Measurements from ENCODE around the gene MOSPD3.

The MOSPD3 gene

DNA sequence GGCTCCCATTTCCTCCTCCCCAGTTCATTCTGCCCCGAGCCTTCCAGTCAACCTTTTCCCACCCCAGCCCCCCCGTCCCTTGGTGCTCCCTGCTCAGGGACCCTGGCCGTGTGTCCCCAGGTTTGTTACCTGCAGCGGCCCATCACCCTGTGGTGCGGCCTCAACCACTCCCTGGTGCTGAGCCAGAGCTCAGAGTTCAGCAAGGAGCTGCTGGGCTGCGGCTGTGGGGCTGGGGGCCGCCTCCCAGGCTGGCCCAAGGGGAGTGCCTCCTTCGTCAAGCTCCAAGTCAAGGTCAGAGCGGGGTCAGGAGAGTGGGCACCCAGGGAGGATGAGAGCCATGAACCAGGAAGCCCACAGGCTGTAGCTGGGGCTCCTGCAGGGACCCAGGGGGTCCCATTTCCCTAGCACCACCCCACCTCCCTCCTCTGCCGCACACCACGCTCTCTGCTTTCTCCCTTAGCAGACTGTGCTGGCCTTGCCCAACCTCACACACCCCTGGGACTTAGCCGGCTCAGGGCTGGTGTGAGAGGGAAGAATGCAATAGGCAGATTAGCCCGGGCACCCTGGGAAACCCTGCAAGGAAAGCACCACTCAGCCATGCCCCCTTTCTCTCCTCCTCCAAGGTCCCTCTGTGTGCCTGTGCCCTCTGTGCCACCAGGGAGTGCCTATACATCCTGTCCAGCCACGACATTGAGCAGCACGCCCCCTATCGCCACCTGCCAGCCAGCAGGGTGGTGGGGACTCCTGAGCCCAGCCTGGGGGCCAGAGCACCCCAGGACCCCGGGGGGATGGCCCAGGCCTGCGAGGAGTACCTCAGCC, 12.2 kb upstream of the MOSPD3 start:
- TF ChIP-seq CTCF (conservative IDR thresholded peaks at IDR 0.05; ENCODE audit: low read depth, low read length): no peak
- no peak overlapping the region for H3K4me3 ChIP-seq (ENCODE audit: low read depth, low read length)
- DNase-seq (ENCODE audit: low read depth): no peak

GRCh38 chr7:100600730-100601038, 11.7 kb upstream of the MOSPD3 start:
- no peak for TF ChIP-seq CTCF (conservative IDR thresholded peaks at IDR 0.05; ENCODE audit: low read depth, low read length)
- H3K4me3 ChIP-seq (ENCODE audit: low read depth, low read length): no peak overlapping the region
- no peak for DNase-seq (ENCODE audit: low read depth)

DNA sequence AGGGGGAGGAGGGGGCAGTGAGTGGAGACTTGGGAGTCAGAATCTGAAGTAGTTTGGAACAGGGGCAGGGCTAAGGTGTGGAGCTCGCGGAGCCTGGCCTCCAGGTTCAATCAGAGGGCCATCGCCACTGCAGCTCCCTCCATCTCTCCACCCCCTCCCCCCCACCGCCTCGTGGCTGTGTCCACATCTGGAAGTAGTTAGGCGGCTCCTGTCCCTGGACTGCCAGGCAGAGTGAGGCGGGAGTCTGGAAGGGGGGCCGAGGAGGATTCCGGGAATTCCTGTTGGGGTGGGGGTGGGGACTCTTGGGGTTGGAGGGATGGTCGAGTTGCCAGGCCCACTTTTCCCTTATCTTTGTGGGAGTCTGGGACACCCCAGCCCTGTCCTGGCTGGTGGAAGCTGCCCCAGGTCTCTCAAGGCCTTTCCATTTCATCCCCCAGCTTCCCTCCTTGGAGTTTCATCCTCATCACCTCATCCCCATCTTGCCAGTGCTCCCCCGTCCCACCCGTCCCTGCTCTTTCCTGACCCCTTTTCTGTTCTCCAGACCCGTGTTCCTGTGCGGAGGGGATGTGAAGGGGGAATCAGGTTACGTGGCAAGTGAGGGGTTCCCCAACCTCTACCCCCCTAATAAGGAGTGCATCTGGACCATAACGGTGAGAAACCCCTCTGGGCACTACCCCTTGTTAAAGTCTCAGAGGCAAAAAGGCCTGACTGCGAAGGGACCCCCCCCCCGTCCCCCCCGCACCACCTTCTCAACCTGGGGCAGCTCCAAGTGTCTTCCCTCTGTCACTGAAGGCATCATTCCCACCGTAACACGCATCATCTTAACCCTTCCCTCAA, 9.2 kb upstream of the MOSPD3 start:
- peak overlapping the region; percentile 63 for H3K4me3 ChIP-seq (ENCODE audit: low read depth, low read length)
- no peak for TF ChIP-seq CTCF (conservative IDR thresholded peaks at IDR 0.05; ENCODE audit: low read depth, low read length)
- peak; percentile 73 for DNase-seq (ENCODE audit: low read depth)

GRCh38 chr7:100603726-100604027, 8.7 kb upstream of the MOSPD3 start:
- peak; percentile 34 for DNase-seq (ENCODE audit: low read depth)
- no peak for TF ChIP-seq CTCF (conservative IDR thresholded peaks at IDR 0.05; ENCODE audit: low read depth, low read length)

DNA sequence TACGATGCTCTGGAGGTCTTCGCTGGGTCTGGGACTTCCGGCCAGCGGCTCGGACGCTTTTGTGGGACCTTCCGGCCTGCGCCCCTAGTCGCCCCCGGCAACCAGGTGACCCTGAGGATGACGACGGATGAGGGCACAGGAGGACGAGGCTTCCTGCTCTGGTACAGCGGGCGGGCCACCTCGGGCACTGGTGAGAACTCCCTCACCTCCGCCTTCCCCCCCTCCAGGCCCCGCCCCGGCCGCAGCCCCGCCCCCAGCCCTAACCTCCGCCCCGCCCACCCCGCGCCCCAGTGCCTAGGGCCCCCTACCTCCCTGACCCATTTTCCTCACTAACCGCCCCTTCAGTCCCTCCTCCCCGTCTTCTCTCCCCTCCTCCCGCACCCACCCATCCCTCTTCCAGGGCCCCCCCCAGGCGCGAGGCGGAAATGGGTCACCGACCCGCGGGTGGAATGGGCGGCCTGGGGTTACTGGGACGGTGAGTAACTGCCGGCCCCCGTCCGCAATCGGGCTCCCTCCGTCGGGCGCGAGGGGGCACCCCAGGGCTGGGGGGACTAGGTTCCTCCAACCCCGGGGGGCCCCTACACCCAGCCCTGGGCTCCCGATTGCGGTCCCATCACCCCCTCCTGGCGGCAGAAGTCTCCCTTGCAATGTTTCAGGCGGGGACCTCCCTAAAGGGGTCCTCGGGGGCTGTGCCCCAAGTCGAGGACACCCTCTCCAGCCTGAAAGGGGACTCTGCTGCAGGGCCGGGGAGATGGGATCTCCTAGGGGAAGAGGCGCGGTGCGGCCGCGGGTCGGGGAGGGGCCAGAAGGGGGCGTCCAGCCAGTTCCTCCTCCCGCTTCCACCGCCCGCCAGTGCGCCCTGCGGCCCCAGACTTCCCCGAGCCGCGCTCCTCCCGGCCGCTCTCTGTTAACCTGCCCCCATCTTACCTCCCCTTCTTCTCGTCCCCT, 8.0 kb upstream of the MOSPD3 start:
- TF ChIP-seq CTCF (conservative IDR thresholded peaks at IDR 0.05; ENCODE audit: low read depth, low read length): peak; percentile 54
- H3K4me3 ChIP-seq (ENCODE audit: low read depth, low read length): peak overlapping the region; percentile 63
- peak; percentile 64 for DNase-seq (ENCODE audit: low read depth)

More at GRCh38 chr7:100603726-100604027, 8.7 kb upstream of the MOSPD3 start:
- H3K4me3 ChIP-seq (ENCODE audit: low read depth, low read length): peak overlapping the region; percentile 63

DNA sequence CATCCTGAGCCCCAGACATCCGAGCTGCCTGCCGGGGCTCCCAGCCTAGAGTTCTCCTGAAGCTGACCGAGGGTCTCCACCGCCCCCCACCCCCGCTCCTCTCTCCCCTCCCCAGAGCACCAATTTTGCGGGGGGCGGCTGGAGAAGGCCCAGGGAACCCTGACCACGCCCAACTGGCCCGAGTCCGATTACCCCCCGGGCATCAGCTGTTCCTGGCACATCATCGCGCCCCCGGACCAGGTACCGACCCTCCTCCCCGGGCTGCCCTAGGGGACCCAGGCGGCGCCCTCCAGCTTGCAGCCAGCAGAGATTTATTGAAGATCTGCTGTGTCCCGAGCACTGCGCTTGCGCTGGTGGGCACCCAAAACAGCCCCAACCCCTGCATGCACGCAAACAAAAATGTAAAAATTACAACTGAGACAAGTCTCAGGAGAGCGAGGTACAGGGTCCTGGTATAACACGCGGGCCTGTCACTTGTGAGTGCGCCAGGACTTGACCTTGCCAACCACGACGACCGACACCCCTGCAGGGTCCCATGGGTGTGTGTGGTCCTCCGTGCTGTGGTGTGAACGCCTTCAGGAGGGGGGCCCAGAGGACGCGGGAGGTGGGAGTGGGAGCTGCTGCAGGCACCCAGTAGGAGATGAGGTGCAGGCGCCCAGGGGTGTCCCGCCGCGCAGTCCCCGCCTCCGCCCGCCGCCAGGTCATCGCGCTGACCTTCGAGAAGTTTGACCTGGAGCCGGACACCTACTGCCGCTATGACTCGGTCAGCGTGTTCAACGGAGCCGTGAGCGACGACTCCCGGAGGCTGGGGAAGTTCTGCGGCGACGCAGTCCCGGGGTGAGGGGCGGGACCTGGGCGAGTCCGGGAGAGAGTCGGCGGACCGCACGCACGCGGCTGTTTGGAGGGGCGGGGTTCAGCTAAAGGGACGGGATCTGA, 7.1 kb upstream of the MOSPD3 start:
- H3K4me3 ChIP-seq (ENCODE audit: low read depth, low read length): peak overlapping the region; percentile 63
- no peak for TF ChIP-seq CTCF (conservative IDR thresholded peaks at IDR 0.05; ENCODE audit: low read depth, low read length)
- no peak for DNase-seq (ENCODE audit: low read depth)
